HG02763 (cell line): ENCODE data around the gene KDM1B.
"Not testable (repeated sequence)": the region's sequence is repeated elsewhere in the genome, so short reads cannot be mapped to it uniquely, and the experiment has no call there.

ENCODE experiments used
- ATAC-seq: cut with Tn5 transposase; IDR thresholded peaks from one replicate; pipeline ENCODE4 v1.9.1; 2021; ENCODE audit warnings: mild to moderate bottlenecking, moderate library complexity; ENCODE audit not compliant: unreplicated experiment

Gene KDM1B

GRCh38 chr6:18186540-18187250 is 31.5 kb downstream of the KDM1B start:
- no peak for ATAC-seq

DNA sequence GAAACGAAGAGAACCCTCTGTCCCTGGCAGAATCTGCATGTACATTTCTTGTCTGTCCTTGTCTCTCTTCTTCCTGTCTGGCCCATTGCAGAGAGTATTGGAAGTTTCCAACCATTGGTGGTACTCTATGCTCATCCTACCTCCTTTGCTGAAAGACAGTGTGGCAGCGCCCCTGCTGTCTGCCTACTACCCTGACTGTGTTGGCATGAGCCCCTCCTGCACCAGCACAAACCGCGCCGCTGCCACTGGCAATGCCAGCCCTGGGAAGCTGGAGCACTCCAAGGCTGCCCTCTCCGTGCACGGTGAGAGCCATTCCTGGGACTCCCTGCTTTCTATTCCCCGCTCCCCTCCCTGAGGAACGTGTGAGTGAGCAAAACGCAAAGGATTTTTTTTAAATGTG is 32.5 kb downstream of the KDM1B start:
- ATAC-seq: no peak

DNA sequence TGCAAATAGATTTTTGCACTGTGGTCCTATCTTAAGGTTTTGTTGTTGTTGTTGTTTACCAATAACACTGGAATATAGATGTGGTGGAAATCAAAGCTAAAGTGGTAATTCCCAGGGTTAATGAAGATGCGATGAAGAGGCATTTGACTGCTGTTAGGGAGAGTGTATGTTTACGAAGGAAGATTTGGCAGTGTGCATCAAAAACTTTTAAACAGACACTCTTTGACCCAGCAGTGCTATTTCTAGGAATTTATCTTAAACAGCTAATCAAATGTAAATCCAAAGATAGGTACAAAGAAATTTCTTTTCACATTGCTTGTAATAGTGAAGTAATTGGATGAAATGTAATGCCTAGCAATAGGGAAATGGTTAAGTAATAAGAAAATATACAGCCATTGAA is 34.0 kb downstream of the KDM1B start:
- no peak for ATAC-seq

DNA sequence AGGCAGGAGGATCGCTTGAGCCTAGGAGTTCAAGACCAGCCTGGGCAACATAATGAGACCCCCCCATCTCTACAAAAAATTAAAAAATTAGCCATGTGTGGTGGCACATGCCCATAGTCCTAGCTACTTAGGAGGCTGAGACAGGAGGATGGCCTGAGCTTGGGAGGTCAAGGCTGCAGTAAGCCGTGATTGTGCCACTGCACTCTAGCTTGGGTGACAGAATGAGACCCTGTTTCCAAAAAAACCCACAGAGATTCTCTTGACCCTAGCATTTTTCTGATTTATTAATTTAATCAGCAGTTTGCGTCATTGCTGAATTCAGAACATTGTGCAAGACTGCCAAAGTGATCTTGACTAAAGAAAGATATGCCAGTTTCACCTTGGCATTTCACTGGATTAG is 36.8 kb downstream of the KDM1B start:
- ATAC-seq: no peak

DNA sequence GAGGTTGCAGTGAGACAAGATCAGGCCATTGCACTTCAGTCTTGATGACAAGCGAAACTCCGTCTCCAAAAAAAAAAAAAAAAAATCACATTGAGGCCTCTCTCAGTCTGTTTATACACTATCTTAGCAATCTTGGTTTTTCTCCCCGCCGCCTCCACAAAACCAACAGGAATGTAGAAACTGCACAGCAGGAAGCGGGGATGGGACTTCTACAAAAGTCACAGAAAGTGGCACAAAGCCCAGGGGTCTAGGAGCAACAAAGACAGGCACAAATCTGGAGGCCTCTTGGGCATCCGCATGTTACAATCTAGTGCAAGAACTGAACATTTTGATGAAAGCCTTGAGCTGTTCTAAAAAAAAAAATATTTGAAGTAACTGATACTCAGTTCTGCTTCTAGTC is 48.6 kb downstream of the KDM1B start:
- no peak for ATAC-seq

DNA sequence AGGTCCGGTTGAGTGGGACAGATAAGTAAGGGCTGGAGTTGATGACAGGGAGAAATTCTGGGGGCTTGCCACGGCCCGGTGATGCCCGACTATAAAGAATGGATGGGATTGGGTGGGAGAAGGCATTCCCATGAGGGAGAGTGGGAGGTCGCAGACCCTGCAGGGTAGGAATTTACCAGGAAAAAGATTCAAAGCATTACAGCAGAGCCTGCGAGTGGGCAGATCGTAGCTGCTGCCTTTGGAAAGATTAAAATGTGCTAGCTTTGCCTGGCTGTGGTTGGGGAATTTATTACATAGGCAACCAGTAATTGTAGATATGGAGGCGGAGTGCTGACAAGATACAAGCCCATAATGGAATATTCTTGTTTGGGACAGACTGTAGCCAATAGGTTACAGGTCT is 49.5 kb downstream of the KDM1B start:
- ATAC-seq: no peak

GRCh38 chr6:18206591-18206990 is 51.4 kb downstream of the KDM1B start:
- ATAC-seq: no peak

GRCh38 chr6:18207438-18207837 is 52.2 kb downstream of the KDM1B start:
- no peak for ATAC-seq

DNA sequence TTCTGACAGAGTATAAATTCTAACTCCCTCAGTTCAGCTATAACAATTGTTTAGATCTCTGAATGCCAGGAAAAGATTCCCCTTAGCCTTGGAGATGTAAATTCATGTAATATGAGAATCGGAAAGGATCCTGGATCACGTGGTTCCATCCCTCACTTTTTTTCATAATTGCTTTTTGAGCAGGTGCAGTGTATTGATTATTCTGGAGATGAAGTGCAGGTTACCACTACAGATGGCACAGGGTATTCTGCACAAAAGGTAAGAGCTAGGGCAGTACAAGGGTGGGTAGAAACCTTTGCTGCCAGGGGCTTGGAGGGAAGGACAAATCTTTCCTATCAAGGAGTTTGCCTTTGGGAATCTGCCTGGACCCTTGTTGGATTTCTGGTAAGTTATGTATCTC is 52.7 kb downstream of the KDM1B start:
- no peak for ATAC-seq

GRCh38 chr6:18208778-18209177 is 53.6 kb downstream of the KDM1B start:
- not testable (repeated sequence) for ATAC-seq

- ATAC-seq: no peak
Measured at GRCh38 chr6:18209539-18210197, 54.4 kb downstream of the KDM1B start.

GRCh38 chr6:18210707-18211106 is 55.5 kb downstream of the KDM1B start:
- no peak for ATAC-seq

- ATAC-seq: peak; percentile 95
Measured at GRCh38 chr6:18211338-18211737, 56.1 kb downstream of the KDM1B start.

DNA sequence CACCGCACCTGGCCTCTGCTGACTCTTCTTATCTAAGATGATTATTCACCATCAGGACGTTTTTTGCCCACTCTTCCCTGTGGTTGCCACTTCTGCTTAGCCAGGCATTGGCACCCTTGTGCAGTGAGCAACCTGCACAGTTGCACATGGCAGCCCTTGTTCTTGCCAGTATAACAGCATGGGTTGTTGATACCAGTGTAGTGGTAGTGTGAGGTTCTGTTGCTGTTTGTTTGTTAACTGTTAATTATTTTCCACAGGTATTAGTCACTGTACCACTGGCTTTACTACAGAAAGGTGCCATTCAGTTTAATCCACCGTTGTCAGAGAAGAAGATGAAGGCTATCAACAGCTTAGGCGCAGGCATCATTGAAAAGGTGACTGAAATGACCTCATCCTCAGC is 57.0 kb downstream of the KDM1B start:
- no peak for ATAC-seq

GRCh38 chr6:18213439-18213838 is 58.2 kb downstream of the KDM1B start:
- ATAC-seq: no peak

- no peak for ATAC-seq
Measured at GRCh38 chr6:18214003-18214402, 58.8 kb downstream of the KDM1B start.

- no peak for ATAC-seq
Measured at GRCh38 chr6:18215436-18215835, 60.2 kb downstream of the KDM1B start.

DNA sequence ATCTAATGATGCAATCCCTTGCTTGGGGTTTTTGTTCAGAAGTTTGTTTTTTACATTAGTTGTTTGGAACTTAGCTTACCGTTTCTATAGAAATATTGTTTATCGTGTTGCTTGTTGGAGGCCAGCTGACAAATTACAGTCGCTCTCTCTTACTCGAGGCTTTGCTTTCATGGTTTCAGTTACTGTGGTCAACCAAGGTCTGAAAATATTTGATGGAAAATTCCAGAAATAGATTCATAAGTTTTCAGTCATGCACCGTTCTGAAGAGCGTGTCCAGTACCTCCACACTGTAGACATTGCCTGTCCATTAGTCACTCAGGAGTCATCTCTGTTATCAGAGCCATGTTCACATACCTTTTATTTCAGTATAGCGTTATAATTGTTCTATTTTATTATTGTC is 61.2 kb downstream of the KDM1B start:
- ATAC-seq: no peak

GRCh38 chr6:18218233-18218632 is 63.0 kb downstream of the KDM1B start:
- no peak for ATAC-seq

GRCh38 chr6:18219591-18219990 is 64.4 kb downstream of the KDM1B start:
- ATAC-seq: no peak

DNA sequence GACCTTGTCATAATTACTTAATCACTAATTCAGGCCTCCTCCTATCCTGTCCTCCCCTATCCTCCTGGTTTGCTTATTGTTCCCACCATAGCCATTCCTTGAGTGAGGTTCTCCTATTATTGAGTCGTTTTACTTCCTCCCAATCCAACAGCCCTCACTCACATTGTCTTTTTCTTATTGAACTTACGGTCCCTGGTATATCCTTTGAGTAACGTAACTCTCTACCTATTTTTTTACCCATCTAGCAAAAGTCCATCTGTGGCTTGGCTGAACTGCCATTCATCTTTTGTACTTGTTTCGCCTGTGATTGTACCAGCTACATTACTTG is 66.0 kb downstream of the KDM1B start:
- no peak for ATAC-seq

DNA sequence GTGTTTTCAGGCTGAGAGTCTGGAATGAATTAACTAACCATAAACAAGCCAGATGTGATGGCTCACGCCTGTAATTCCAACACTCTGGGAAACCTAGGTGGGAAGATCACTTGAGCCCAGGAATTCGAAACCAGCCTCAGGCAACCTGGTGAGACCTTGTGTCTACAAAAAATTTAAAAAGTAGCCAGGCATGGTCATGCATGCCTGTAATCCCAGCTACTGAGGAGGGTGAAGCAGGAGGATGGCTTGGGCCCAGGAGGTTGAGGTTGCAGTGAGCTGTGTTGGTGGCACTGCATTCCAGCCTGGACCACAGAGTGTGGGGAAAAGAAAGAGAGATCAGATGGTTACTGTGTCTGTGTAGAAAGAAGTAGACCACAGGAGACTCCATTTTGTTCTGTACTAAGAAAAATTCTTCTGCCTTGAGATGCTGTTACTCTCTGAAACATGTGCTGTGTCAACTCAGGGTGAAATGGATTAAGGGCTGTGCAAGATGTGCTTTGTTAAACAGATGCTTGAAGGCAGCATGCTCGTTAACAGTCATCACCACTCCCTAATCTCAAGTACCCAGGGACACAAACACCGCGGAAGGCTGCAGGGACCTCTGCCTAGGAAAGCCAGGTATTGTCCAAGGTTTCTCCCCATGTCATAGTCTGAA is 71.4 kb downstream of the KDM1B start:
- ATAC-seq: not testable (repeated sequence)
